GM21723 (cell line): ENCODE results near the gene CBFA2T3.

ENCODE experiments used
- ATAC-seq: cut with Tn5 transposase; IDR thresholded peaks from one replicate; pipeline ENCODE4 v1.9.1; 2021; ENCODE audit warnings: mild to moderate bottlenecking, moderate library complexity; ENCODE audit not compliant: unreplicated experiment

CBFA2T3 gene

DNA sequence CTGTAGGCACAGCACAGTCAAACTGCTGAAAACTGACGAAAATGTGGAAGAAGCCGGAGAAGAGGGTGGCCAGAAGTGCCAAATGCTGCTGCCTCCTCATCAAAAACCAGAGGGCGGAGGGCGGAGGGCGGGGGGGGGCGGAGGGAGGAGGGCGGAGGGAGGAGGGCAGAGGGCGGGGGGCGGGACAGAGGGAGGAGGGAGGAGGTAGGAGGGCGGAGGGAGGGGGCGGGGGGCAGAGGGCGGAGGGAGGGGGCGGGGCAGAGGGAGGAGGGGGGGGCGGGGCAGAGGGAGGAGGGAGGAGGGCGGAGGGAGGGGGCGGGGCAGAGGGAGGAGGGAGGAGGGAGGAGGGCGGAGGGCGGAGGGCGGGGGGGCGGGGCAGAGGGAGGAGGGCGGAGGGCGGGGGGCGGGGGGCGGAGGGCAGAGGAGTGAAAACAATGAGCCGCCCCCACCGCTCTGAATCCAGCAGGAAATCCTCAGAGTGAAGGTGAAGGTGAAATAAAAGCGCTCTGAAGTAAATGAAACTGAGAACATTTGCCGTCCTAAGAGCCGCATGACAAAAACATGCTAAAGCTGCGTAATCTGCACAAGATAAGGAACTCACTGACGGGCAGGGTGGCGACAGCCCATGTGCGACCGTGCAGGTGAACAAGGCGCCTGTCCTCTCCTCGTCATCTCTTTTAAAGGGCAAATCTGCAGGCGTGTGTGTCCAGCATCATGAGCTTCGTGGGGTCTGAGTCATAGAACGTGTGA lies 22.6 kb upstream of the CBFA2T3 start:
- ATAC-seq = no peak

DNA sequence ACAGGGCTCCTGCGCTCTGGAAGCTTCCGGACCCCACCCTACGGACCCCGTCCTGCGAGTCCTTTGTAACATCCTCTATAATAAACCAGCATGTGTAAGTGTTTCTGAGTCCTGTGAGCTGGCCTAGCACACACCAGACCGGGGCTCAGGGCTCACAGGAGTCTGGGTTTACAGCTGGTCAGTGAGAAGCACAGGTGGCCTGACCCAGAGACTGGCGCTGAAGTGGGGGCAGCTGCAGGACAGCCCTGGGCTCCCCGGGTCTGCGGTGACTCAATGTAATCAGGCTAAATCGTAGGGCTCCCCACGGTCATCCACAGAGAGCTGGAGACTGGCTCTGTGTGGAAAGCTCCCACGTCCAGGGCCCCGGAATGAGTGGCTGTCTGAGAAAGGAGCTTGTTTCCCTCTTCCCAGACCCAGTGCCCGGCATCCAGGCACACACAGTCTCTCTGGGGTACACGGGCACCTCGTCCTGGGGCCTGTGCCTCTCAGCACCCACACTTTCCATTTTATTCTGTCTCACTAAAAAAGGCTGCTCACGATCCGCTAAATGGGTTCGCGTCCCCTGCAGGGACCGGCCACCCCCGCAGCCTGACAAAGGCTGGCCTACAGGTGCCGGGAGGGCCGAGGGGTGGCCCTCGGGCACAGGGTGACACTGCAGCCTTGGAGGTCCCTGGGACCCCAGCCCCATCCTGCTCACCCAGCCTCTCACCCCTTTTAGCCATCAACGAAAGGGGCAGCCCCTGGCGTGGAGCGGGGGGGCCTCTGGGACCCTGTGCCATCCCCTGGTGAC lies 18.9 kb upstream of the CBFA2T3 start:
- no peak for ATAC-seq

DNA sequence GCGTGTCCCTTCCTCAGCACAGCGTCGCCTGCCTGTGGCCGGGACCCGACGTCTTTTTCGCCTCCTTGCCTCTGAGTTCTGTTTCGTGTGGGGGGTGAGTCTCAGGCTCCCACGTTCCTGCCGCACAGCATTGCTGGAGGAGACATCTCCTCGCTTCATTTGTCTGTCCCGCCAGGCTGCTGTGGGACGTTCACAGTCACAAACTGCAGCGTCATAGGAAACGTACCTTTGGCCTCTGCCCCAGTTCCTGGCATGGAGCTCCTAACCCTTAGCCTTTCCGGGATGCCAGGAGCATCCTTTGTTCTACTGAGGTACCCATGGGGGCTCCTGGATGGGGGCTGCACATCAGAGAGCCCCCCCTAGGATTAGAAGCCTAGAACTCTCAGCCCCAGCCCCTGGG lies 18.2 kb upstream of the CBFA2T3 start:
- no peak for ATAC-seq

DNA sequence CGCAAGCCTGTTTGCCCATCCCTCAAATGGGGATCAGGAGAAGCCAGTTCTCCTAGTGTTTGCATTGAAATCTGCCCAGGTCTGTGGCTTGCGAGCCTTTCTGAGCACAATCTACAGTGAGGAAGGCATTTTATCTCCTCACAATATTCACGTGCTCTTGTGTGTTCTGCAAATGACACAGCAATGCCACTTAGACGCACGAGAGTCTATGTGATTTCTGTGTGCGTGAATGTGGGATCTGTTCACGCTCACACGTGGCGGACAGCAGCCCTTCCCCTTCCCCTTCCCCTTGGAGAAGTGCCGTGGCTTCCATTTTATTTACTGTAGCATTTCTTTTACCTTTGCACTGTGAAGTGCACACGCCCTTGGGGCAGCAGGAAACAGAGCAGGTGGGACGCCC lies 17.7 kb upstream of the CBFA2T3 start:
- no peak for ATAC-seq

DNA sequence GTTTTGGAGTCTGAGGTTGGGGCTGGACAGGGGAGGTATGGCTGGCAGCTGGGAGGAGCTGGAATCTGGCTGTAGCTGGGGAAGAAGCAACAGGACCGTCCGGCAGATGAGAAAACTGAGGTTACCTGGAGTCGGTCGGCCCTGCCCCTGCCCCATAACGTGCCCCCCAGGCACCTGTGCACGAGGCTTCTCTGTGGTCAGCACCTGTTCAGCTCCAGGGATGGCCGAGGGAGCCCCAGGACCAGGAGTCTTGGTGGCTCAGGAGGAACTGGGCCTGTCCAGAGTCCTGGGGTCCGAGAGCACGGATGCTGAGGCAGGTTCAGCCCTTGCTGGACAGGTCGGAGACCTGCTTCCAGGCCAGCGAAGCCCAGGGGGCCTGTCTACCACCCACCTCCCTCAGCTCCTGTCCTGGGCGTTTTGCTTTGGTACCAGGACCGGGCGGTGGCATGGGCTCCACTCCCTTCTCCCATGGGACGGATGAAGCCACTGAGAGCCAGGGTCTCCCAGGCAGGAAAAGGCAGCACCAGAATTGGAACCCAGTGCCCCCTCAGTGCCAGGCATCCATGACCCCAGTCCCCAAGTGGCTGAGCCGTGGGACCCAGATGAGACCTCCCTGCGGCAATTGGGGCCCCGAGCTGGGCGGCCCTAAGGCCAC lies 17.1 kb upstream of the CBFA2T3 start:
- no peak for ATAC-seq

DNA sequence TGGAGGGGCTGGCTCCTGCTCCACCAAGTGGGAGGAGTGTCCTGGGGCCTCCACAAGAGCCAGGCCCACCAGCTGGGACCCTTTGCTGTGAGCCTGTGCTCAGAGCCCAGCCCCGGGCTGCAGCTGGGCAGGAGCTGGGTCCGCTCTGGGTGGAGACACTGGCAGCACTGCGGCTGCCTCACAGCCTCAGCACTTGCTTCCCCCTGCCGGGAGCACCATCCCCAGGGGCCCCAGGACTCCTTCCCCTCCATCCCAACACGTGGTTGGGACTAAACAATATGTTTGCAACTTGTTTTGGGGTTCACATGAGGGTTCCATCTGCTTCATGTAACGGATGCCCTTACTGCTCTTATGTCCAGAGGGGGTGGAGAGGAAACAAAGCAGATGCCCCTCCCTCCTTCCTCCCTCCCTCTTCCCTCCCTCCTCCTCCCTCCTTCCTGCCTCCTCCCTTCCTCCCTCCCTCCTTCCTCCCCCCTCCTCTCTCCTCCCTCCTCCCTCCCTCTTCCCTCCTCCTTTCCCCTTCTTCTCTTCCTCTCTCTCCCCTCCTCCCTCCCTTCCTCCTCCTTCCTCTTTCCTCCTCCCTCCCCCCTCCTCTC lies 16.3 kb upstream of the CBFA2T3 start:
- ATAC-seq = no peak

DNA sequence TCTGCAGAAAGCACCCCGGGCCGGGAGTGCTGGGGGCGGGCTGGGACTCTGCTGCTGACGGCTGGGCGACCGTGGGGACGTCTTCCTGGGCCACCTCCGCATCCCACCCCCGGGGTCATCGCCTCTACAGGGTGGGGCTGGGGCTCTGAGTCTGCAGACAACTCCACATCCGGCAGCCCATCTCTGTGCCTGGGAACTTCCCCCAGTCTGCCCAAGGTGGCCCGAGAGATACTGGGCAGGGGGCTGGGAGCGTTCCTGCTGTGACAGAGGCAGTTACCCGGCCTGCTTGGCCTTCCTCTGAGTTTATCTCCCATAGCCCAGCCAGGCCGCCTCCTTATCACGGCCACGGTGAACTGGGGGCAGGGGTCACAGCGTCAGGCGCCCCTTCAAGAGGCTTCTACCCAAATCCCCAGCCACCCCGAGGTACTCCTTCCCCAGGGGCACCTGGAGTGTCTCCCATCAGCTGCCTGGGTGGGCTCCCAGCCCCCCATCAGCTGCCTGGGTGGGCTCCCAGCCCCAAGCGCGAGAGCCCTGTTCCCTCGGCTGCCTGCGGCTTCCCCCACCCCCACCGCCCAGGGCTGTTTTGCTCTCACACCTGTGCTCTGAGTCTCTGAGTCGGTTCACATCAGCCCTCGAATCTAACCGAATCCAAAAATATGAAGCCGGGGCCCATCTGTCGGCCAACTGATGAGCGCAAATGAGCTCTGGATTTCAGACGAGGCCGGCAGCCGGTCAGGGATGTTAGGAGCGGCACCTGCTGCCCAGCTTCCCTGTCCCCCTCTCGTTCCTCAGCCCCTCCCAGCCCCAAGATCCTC lies 15.6 kb upstream of the CBFA2T3 start:
- no peak for ATAC-seq

DNA sequence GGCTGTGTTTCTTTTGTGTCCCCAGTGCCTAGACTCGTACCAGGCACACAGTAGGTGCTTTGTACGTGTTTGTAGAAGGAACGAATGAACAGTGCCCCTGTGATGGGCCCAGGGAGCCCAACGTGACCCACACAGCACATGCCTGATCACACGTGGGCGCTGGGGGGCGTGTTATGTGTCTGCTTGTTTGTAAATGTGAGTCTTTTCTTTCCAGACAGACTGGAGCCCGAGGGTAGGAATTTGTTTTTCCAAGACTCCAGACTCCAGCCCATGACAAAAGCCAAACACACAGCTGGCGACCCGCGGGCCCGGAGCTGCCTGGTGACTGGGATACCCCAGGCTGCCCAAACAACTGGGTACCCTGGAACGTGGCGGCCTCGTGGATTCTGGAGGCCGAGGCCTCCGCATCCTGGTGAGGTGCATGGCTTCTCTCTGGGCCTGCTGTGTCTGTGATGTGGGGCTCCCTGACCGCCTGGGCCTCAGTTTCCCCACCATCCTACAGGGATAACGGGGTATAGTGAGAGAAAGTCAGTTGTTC lies 14.9 kb upstream of the CBFA2T3 start:
- ATAC-seq = no peak

DNA sequence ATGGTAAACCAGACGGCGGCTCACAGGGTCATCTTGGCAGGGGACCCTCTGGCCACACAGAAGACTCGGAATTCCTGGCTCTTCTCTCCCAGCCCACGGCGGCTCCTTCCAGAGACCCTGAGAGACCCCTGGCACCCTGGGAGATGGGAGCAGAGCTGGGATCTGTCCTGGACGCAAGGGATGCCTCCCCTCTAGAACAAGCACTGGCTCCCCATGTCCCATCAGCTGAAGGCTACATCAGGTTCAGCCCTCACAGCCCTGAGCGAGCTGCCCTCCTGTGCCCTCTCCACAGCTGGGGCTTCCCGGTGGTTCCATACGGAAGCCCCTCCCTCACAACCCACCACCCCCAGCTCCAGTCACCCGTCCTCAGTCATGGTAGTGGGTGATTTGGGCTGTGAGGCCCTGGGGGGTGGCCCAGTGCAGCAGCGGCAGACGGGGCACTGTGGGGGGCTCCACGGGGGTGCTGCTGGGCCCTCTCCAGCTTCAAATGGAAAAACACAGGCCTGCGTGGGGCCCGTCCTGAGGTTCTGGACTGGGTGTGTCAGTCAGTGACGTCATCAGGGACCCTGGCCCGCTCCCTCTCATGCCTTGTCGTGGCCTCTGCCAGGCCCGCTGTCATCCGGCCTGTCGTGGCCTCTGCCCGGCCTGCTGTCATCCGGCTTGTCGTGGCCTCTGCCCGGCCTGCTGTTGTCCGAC lies 13.0 kb upstream of the CBFA2T3 start:
- no peak for ATAC-seq

DNA sequence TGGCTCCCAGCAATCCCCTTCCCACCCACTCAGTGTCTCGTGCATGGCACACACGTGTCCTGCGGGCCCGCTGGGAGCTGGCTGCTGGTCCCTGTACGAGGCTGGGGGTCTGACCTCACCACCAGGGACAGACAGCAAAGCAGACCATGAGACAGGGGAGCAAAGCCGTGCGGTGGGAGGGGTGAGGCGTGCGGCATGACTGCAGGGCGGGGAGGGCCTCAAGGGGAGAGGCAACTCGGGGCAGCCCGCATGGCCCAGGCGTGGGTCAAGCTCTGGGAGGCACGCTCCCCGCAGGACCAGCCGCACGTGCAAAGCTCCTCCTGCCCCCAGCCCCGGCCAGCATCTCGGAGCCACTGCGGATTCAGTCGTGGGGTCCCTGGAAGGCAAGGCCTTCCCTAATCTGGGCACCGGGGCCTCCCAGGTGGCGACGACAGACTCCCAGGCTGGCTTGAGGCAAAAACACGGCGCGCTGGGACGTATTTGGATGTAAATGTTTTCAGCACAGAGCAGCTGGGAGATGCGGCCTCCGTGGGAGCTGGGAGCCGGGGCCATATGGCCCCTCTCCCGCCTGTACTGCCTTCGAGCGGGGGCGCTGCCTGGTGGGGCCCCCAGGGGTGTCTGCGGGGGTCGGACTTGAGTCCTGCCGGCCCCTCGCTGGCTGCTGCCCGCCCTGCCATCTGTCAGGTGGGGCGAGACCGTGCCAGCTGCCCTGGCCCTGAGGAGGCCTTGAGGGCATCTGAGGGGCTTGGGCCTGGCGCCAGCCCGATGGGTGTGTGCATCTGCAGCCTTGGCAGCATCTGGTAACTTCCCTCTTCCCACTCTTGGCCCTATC lies 12.2 kb upstream of the CBFA2T3 start:
- ATAC-seq = no peak

DNA sequence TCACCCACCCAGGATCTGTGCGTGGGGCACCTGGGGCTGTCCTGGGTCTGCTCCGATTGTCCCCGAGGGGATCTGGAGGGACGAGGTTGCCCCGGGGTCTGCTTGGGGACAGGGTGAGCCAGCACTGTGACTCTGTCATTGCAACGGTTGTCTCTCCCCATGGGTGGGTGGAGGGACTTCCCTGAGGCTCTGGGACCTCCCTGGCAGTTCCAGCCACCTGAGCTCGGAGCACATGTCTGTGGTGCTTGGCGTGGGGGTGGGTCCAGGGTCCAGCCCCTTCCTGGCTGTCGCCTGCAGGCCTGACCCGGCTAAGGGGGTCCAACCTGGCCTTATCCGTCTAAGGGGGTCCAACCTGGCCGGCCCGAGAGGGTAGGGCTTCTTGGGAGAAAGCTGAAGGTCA lies 8.5 kb upstream of the CBFA2T3 start:
- ATAC-seq = no peak

DNA sequence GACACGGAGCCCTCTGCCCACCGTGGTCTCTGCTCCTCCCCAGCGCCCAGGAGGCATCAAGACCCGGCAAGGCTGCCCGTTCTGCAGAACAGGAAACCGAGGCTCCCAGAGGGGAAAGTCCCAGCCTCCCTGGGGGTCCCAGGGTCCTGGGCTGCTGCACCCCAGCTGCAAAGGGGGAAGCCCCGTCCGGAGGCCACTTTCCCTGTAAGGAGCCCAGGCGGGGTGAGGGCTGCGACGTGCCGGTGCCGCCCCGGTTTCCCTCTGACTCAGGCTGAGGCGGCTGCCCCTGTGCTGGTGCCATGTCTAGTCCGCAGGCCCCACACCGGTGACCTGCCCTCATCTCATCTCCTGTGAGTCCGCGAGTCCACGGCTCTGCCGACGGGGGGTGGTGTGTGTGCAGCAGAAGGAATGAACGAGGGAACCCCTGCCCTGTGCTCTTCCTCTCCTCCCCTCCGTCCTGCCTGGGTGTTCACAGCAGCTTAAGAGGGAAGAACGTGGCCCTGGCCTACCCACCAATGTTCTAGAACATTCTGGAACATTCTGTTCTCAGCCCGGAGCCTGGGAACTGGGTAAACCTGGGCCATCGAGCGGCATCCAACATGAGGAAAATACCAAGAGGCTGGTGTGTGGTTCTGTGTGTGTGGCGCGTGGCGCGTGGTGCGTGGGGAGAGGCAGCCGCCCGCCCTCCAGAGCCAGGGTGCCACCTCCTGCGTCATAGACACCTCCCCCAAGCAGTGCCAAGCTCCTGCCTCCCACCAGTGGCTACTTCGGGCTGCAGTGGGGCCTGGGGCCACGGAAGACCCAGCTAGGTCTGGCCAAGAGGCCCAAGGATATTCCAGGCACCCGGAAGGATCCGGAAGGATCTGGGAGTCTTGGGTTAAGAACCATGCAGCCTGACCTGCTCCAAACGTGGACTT lies 7.0 kb upstream of the CBFA2T3 start:
- no peak for ATAC-seq

DNA sequence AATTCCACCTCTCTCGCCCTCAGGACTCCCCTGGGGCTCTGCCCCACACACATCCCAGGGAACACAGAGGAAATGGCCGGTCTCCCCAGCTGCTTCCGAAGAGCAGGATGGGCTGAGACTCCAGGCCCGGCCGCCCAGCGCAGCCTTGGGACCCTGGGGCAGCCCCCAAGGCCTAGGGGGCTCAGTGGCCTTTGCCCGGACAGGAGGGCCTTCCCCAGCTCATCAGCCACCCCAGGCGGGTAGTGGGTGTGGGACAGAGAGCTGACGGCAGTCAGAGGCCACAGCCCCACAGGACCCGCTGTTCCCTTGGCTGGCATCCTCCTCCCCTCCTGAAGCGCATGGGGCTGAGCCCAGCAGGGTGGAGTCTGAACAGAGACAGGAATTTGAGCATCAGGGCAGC lies 6.2 kb upstream of the CBFA2T3 start:
- no peak for ATAC-seq

DNA sequence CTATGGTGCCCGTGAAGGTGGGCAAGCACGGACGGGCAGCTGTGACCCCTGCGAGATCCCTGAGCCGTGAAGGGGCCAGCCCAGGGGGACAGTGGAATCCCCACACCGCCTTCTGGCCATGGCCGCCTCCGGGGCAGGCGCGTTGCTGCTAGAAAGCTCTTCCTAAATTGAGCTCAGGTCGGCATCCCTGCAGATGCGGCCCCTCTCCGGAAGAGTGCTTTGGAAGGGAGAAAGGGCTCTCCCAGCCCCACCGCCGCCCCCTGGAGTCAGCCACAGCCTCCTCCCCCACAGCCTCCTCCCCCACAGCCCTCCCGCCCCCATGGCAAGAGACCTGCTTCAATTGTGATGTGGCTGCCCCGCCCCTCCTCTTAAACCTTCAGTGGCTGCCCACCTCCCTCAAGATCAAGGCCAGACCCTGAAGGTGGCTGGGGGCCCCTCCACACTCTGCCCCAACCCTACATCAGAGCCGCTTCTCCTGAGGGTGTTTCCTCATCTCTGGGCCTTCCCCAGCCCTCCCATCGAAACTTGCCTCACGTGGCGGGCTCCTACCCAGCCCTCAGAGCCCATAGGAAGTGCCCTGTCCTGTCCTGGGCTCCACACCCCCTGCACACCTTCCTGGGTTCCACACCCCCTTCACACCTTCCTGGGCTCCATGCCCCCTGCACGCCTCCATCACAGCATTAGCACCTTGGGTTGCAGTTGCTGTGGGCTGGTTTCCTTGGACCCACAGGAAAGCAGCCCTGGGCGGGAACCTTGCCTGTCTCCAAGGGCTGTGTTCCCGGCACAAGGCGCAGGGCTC lies 5.5 kb upstream of the CBFA2T3 start:
- ATAC-seq = no peak

DNA sequence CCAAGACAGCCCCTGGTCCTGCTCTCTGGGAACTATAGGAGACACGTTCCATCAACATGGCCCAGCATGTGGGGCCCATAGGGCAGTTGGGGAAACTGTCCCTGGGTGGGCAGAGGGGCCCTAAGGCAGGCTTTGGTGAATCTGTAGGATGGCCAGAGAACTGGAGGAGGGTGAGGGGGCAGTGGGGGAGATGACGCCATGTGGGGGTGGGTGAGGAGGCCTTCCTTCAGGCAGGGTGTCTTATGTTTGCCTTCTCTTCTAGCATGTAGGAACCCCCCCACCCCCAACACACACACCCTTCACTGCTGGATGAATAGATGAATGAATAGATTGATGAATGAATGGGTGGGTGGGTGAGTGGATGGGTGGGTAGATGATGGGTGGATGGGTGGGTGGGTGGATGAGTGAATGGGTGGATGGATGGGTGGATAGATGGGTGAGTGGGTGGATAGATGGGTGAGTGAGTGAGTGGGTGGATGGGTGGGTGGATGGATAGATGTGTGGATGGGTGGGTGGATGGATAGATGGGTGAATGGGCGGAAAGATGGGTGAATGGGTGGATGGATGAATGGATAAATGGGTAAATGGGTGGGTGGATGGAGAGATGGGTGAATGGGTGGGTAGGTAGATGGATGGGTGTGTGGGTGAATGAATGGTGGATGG lies 2.5 kb upstream of the CBFA2T3 start:
- ATAC-seq = no peak

DNA sequence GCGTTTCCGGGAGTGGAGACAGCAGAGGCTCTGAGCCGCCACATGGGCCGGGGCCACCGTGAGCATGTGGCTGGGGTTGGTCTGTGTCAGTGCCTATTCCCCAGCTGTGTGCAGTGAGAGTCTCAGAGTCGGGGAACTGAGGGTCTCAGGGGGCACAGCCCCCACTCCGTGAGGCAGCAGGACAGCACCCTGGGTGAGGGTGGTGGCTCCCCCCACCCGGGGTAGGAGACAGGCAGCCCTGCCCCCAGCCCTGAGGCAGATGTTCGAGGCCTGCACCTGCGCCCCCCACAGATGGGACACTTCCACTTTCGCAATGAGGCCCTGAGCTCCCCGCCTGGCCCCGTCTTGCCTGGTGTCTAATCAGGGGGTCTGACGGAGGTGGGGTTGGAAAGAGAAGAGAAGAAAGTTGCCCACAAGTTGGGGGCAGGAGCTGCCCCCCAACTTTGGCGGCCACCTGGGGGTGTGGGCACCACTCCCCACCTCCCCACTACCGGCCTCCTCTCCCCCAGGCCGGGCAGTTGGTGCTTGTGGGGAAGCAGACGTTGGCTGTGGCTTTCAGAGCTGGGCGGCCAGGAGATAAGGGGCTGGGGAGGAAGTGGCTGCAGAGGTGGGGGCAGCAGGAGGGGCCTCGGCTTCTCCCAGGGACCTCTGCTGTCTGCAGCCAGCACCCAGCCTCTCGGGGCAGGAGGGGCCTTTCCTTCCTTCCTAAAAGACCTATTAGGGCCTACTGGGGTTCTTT lies 1.8 kb upstream of the CBFA2T3 start:
- peak; percentile 33 for ATAC-seq
